HG02870 (cell line): ENCODE data around the gene MESD.
A peak's percentile ranks its signal among the peaks of the same experiment; 100 is the strongest.

Experiments
- ATAC-seq: cut with Tn5 transposase; IDR thresholded peaks from one replicate; pipeline ENCODE4 v1.9.1; 2021; ENCODE audit warnings: mild to moderate bottlenecking, moderate library complexity; ENCODE audit not compliant: unreplicated experiment

The MESD gene

GRCh38 chr15:80989518-80990478 is at the start of gene MESD:
Gene MESD, minus strand, starts transcription at chr15:80989819. Its CDS starts 28 bp downstream, at chr15:80989791.
- ATAC-seq: peak; percentile 94

GRCh38 chr15:81038975-81039607 is 49.5 kb upstream of the MESD start:
- no peak for ATAC-seq

- no peak for ATAC-seq
These were observed 48.5 kb upstream of the MESD start for GRCh38 chr15:81037952-81038743.

GRCh38 chr15:81033508-81033907 is 43.9 kb upstream of the MESD start:
- ATAC-seq: no peak

- no peak for ATAC-seq
These were observed 43.2 kb upstream of the MESD start for GRCh38 chr15:81032818-81033217.

- no peak for ATAC-seq
These were observed 42.7 kb upstream of the MESD start for GRCh38 chr15:81032355-81032754.

- no peak for ATAC-seq
These were observed 41.6 kb upstream of the MESD start for GRCh38 chr15:81031203-81031602.

- ATAC-seq: no peak
These were observed 40.7 kb upstream of the MESD start for GRCh38 chr15:81030301-81030750.

GRCh38 chr15:81029414-81030300 is 40.0 kb upstream of the MESD start:
- ATAC-seq: no peak

- ATAC-seq: no peak
These were observed 37.4 kb upstream of the MESD start for GRCh38 chr15:81026836-81027599.

GRCh38 chr15:81025721-81026370 is 36.2 kb upstream of the MESD start:
- ATAC-seq: no peak

- ATAC-seq: no peak
These were observed 35.3 kb upstream of the MESD start for GRCh38 chr15:81024936-81025335.

GRCh38 chr15:81024265-81024872 is 34.8 kb upstream of the MESD start:
- no peak for ATAC-seq

GRCh38 chr15:81023483-81024264 is 34.1 kb upstream of the MESD start:
- peak; percentile 90 for ATAC-seq

GRCh38 chr15:81021321-81021720 is 31.7 kb upstream of the MESD start:
- no peak for ATAC-seq

GRCh38 chr15:81018197-81018596 is 28.6 kb upstream of the MESD start:
- ATAC-seq: no peak

GRCh38 chr15:81016489-81017068 is 27.0 kb upstream of the MESD start:
- ATAC-seq: no peak
